RPMI8226 (cell line): Measurements from ENCODE around the gene OTUD7B.
A peak's percentile ranks its signal among the peaks of the same experiment; 100 is the strongest.
"Not testable (repeated sequence)": the region's sequence is repeated elsewhere in the genome, so short reads cannot be mapped to it uniquely, and the experiment has no call there.

Source experiments
- DNase-seq: peaks from one replicate; pipeline ENCODE4 v3.0.0-alpha.2; 2015

Gene OTUD7B

GRCh38 chr1:149942207-149942606 is 68.3 kb downstream of the OTUD7B start:
- DNase-seq: no peak

- DNase-seq: no peak
Measured at GRCh38 chr1:149940427-149940826, 70.1 kb downstream of the OTUD7B start.

GRCh38 chr1:149938668-149939003 is 71.9 kb downstream of the OTUD7B start:
- DNase-seq: not testable (repeated sequence)

GRCh38 chr1:149937759-149938158 is 72.8 kb downstream of the OTUD7B start:
- DNase-seq: peak; percentile 51

- DNase-seq: no peak
Measured at GRCh38 chr1:149936992-149937705, 73.4 kb downstream of the OTUD7B start.

GRCh38 chr1:149936170-149936991 is 74.1 kb downstream of the OTUD7B start, which contains the start of gene MTMR11:
TSS of gene MTMR11 (minus strand) at chr1:149936879. CDS start at chr1:149936647, 232 bp downstream.
- DNase-seq: no peak

- DNase-seq: no peak
Measured at GRCh38 chr1:149934356-149934755, 76.2 kb downstream of the OTUD7B start.

- no peak for DNase-seq
Measured at GRCh38 chr1:149933208-149933607, 77.3 kb downstream of the OTUD7B start.

- no peak for DNase-seq
Measured at GRCh38 chr1:149932474-149932873, 78.1 kb downstream of the OTUD7B start.

GRCh38 chr1:149931212-149931790 is 79.2 kb downstream of the OTUD7B start:
- no peak for DNase-seq

GRCh38 chr1:149929856-149930255 is 80.7 kb downstream of the OTUD7B start:
- no peak for DNase-seq

GRCh38 chr1:149928401-149928724 is 82.2 kb downstream of the OTUD7B start:
- DNase-seq: no peak

- DNase-seq: peak; percentile 98
Measured at GRCh38 chr1:149927563-149928400, 82.7 kb downstream of the OTUD7B start, which contains the start of gene SF3B4. TSS of gene SF3B4 (minus strand) at chr1:149927803. CDS start at chr1:149927759, 44 bp downstream.

- DNase-seq: no peak
Measured at GRCh38 chr1:149927056-149927562, 83.4 kb downstream of the OTUD7B start.

GRCh38 chr1:149926296-149926695 is 84.2 kb downstream of the OTUD7B start:
- no peak for DNase-seq

GRCh38 chr1:149925751-149926150 is 84.8 kb downstream of the OTUD7B start:
- no peak for DNase-seq

- DNase-seq: no peak
Measured at GRCh38 chr1:149925345-149925744, 85.2 kb downstream of the OTUD7B start.

GRCh38 chr1:149923626-149924025 is 86.9 kb downstream of the OTUD7B start:
- no peak for DNase-seq

GRCh38 chr1:149917571-149918144 is 92.9 kb downstream of the OTUD7B start, which contains the start of gene SV2A:
TSS of gene SV2A (minus strand) at chr1:149917844. CDS start at chr1:149913840, 4,004 bp downstream.
- no peak for DNase-seq

GRCh38 chr1:149916898-149917252 is 93.7 kb downstream of the OTUD7B start:
- no peak for DNase-seq

- DNase-seq: no peak
Measured at GRCh38 chr1:149916193-149916897, 94.2 kb downstream of the OTUD7B start.
